NCI-H187 (cell line): ENCODE measurements around the gene ASIC2.

Experiments used
- DNase-seq, 2 experiments: peaks; one replicate each; lab custom pipeline; 2025; lab: John Stamatoyannopoulos, UW

ASIC2 gene

GRCh38 chr17:33204701-33205100 is 88.4 kb downstream of the ASIC2 start:
- DNase-seq = no peak

- no peak for DNase-seq
These were observed 88.9 kb downstream of the ASIC2 start for GRCh38 chr17:33204156-33204555.

- DNase-seq = no peak
These were observed 90.1 kb downstream of the ASIC2 start for GRCh38 chr17:33202796-33203495.

- no peak for DNase-seq
These were observed 91.1 kb downstream of the ASIC2 start for GRCh38 chr17:33202021-33202420.

- DNase-seq = no peak
These were observed 91.8 kb downstream of the ASIC2 start for GRCh38 chr17:33201283-33201682.

GRCh38 chr17:33200587-33200986 is 92.5 kb downstream of the ASIC2 start:
- DNase-seq = no peak

GRCh38 chr17:33199571-33200510 is 93.3 kb downstream of the ASIC2 start:
- peak in 1 of 2 experiments; percentile 17 for DNase-seq

GRCh38 chr17:33198954-33199353 is 94.1 kb downstream of the ASIC2 start:
- no peak for DNase-seq

- DNase-seq = no peak
These were observed 95.8 kb downstream of the ASIC2 start for GRCh38 chr17:33197342-33197741.

GRCh38 chr17:33196883-33197282 is 96.2 kb downstream of the ASIC2 start:
- no peak for DNase-seq

- no peak for DNase-seq
These were observed 99.9 kb downstream of the ASIC2 start for GRCh38 chr17:33192951-33193911.

GRCh38 chr17:33183487-33184026 is 109.5 kb downstream of the ASIC2 start:
- DNase-seq = no peak

- no peak for DNase-seq
These were observed 113.9 kb downstream of the ASIC2 start for GRCh38 chr17:33179151-33179550.

GRCh38 chr17:33178681-33179080 is 114.4 kb downstream of the ASIC2 start:
- DNase-seq = no peak

- no peak for DNase-seq
These were observed 117.5 kb downstream of the ASIC2 start for GRCh38 chr17:33175562-33175961.

- no peak for DNase-seq
These were observed 121.2 kb downstream of the ASIC2 start for GRCh38 chr17:33171931-33172330.

GRCh38 chr17:33169580-33170285 is 123.4 kb downstream of the ASIC2 start:
- DNase-seq = no peak

GRCh38 chr17:33167736-33168135 is 125.4 kb downstream of the ASIC2 start:
- DNase-seq = no peak

GRCh38 chr17:33166472-33166871 is 126.6 kb downstream of the ASIC2 start:
- DNase-seq = no peak

- DNase-seq = no peak
These were observed 128.8 kb downstream of the ASIC2 start for GRCh38 chr17:33164169-33164881.
